Activated gamma-delta T cell treated with Interleukin-2 at 50 U/mL for 16 hours (primary cell): ENCODE data around the gene PHEX.

ENCODE experiments used
- DNase-seq: peaks from one replicate; pipeline ENCODE4 v3.0.0-alpha.2; 2020

Gene PHEX

GRCh38 chrX:22032084-22032483 lies at the start of gene PHEX:
Gene PHEX, plus strand, starts transcription at chrX:22032325. Its CDS starts 681 bp downstream, at chrX:22033006.
- no peak for DNase-seq

- peak; percentile 56 for DNase-seq
Measured at GRCh38 chrX:21985332-21985777, 46.8 kb upstream of the PHEX start.

GRCh38 chrX:21986596-21986995 lies 45.5 kb upstream of the PHEX start:
- no peak for DNase-seq

- DNase-seq: no peak
Measured at GRCh38 chrX:21989384-21989783, 42.7 kb upstream of the PHEX start.

- no peak for DNase-seq
Measured at GRCh38 chrX:21990832-21991231, 41.3 kb upstream of the PHEX start.

- no peak for DNase-seq
Measured at GRCh38 chrX:21991504-21991903, 40.6 kb upstream of the PHEX start.

GRCh38 chrX:21993265-21993664 lies 38.9 kb upstream of the PHEX start:
- DNase-seq: no peak

GRCh38 chrX:21996872-21997455 lies 35.2 kb upstream of the PHEX start:
- no peak for DNase-seq

GRCh38 chrX:21998037-21998436 lies 34.1 kb upstream of the PHEX start:
- DNase-seq: no peak

- DNase-seq: no peak
Measured at GRCh38 chrX:22004866-22005265, 27.3 kb upstream of the PHEX start.

- DNase-seq: no peak
Measured at GRCh38 chrX:22012051-22012450, 20.1 kb upstream of the PHEX start.

GRCh38 chrX:22012931-22013330 lies 19.2 kb upstream of the PHEX start:
- no peak for DNase-seq

GRCh38 chrX:22015139-22015750 lies 16.9 kb upstream of the PHEX start:
- DNase-seq: no peak

- no peak for DNase-seq
Measured at GRCh38 chrX:22021751-22022324, 10.3 kb upstream of the PHEX start.

GRCh38 chrX:22024577-22024976 lies 7.5 kb upstream of the PHEX start:
- DNase-seq: no peak

- no peak for DNase-seq
Measured at GRCh38 chrX:22025751-22026150, 6.4 kb upstream of the PHEX start.

- DNase-seq: no peak
Measured at GRCh38 chrX:22026731-22027130, 5.4 kb upstream of the PHEX start.

GRCh38 chrX:22032506-22032905 lies 381 bp downstream of the PHEX start:
- no peak for DNase-seq

- no peak for DNase-seq
Measured at GRCh38 chrX:22033818-22034217, 1.7 kb downstream of the PHEX start.

- no peak for DNase-seq
Measured at GRCh38 chrX:22035236-22035635, 3.1 kb downstream of the PHEX start.

GRCh38 chrX:22037225-22037624 lies 5.1 kb downstream of the PHEX start:
- no peak for DNase-seq

- no peak for DNase-seq
Measured at GRCh38 chrX:22037911-22038537, 5.9 kb downstream of the PHEX start.

GRCh38 chrX:22039541-22039940 lies 7.4 kb downstream of the PHEX start:
- DNase-seq: no peak

GRCh38 chrX:22040184-22040583 lies 8.1 kb downstream of the PHEX start:
- DNase-seq: no peak
